GM12878 (cell line): ENCODE results near the gene BOLA2B. TPM values are rescaled to one million over a fixed set of nuclear protein-coding genes. Genes with fewer than 3 reads are reported as not detected.

ENCODE experiments used
- ATAC-seq: fragments of 200-7000 bp; cut with Tn5 transposase; 3 replicates; pipeline ENCODE4 v1.9.1; 2020; ENCODE audit warnings: mild to moderate bottlenecking, moderate library complexity
- BruUV-seq: library from RNA; stranded (reverse); fragments of 400-500 nt; replicated peaks from 2 replicates; lab custom pipeline; 2021; lab: Mats Ljungman, UMichigan
- CTCF ChIA-PET: fragments of 300-600 bp; sonication (Branson Sonifier 250); formaldehyde crosslinking; extraction: SDS; loops from one replicate; lab custom pipeline; 2021; ENCODE audit warnings: inconsistent platforms; lab: Yijun Ruan, JAX
- POLR2A ChIA-PET: fragments of 350-600 bp; formaldehyde crosslinking; extraction: SDS; loops from one replicate; lab custom pipeline; 2021; ENCODE audit warnings: inconsistent platforms; lab: Charles Lee
- RAD21 ChIA-PET: fragments of 300-600 bp; sonication (Branson Sonifier 250); formaldehyde crosslinking; loops from one replicate; lab custom pipeline; 2023; ENCODE audit warnings: antibody characterized with exemption; ENCODE audit not compliant: unreplicated experiment; lab: Charles Lee
- SMC1A ChIA-PET: fragments of 300-600 bp; sonication (Branson Sonifier 250); formaldehyde crosslinking; loops from one replicate; lab custom pipeline; 2023; ENCODE audit not compliant: unreplicated experiment, uncharacterized antibody; lab: Charles Lee
- DNase-seq: peaks from one replicate; pipeline ENCODE4 v3.0.0-alpha.2; 2011; ENCODE audit warnings: low read depth, low spot score
- FAIRE-seq: peaks from 3 replicates; lab custom pipeline; 2011; peaks lifted over from hg19 to GRCh38; lab: Jason Lieb, UNC
- H2AFZ ChIP-seq: 2 replicates; pipeline ENCODE4 v1.6.0; 2011; ENCODE audit warnings: low read depth, low read length, control low read depth; ENCODE audit not compliant: control insufficient read depth
- H3K27ac ChIP-seq: 2 replicates; pipeline ENCODE4 v1.5.1; 2011; ENCODE audit warnings: control low read depth; ENCODE audit not compliant: control insufficient read depth, insufficient read depth
- H3K27me3 ChIP-seq, 2 experiments: replicated peaks in 1 of 2; 2 replicates each; pipeline versions ENCODE4 v1.6.0 to v1.6.1; 2011; ENCODE audit warnings: low read length in 1 of 2; ENCODE audit not compliant: control insufficient read depth in 2 of 2, insufficient read depth in 2 of 2
- H3K36me3 ChIP-seq, 2 experiments: 2 replicates each; pipeline ENCODE4 v1.5.1; 2011; ENCODE audit warnings: low read length in 1 of 2; ENCODE audit not compliant: control insufficient read depth in 2 of 2, insufficient read depth in 2 of 2
- H3K4me1 ChIP-seq: 2 replicates; pipeline ENCODE4 v1.6.1; 2011; ENCODE audit warnings: mild to moderate bottlenecking, low read length, moderate library complexity, mixed read lengths; ENCODE audit not compliant: control insufficient read depth, insufficient read depth
- H3K4me2 ChIP-seq: 2 replicates; pipeline ENCODE4 v1.6.0; 2011; ENCODE audit warnings: control low read depth; ENCODE audit not compliant: control insufficient read depth, insufficient read depth
- H3K4me3 ChIP-seq: fragments of 200-600 bp; sonication (generic); 2 replicates; pipeline ENCODE4 v1.5.1; 2016
- H3K79me2 ChIP-seq: 2 replicates; pipeline ENCODE4 v1.6.0; 2011; ENCODE audit warnings: low read length; ENCODE audit not compliant: control insufficient read depth, insufficient read depth
- H3K9ac ChIP-seq: 2 replicates; pipeline ENCODE4 v1.8.0; 2011; ENCODE audit warnings: low read length, control low read depth, mixed read lengths; ENCODE audit not compliant: control insufficient read depth, insufficient read depth
- H3K9me3 ChIP-seq: replicated peaks from 3 replicates; pipeline ENCODE4 v1.5.1; 2011; ENCODE audit warnings: mild to moderate bottlenecking, low read length; ENCODE audit not compliant: control insufficient read depth, insufficient read depth
- H4K20me1 ChIP-seq: 2 replicates; pipeline ENCODE4 v1.6.0; 2011; ENCODE audit not compliant: control insufficient read depth, insufficient read depth
- BCL11A ChIP-seq: IDR thresholded peaks from 2 replicates; pipeline ENCODE4 v1.6.1; 2011; ENCODE audit warnings: low read depth, low read length
- EED ChIP-seq: sonication (generic); IDR thresholded peaks from 2 replicates; pipeline ENCODE4 v1.6.1; 2016; ENCODE audit warnings: antibody characterized with exemption, low read depth
- ELK1 ChIP-seq: IDR thresholded peaks from 2 replicates; pipeline ENCODE4 v1.6.1; 2012; ENCODE audit warnings: low read depth, low read length, improper control_type of control experiment
- IKZF1 ChIP-seq: fragments of 450-650 bp; conservative IDR thresholded peaks from 2 replicates; pipeline ENCODE4 v1.6.1; 2017; ENCODE audit warnings: antibody characterized with exemption, mild to moderate bottlenecking
- JUND ChIP-seq: IDR thresholded peaks from 2 replicates; pipeline ENCODE4 v1.6.1; 2012; ENCODE audit warnings: low read depth, mild to moderate bottlenecking, low read length, improper control_type of control experiment, moderate library complexity
- MEF2A ChIP-seq: IDR thresholded peaks from 2 replicates; pipeline ENCODE4 v1.6.1; 2011; ENCODE audit warnings: low read depth, mild to moderate bottlenecking, low read length, moderate library complexity; ENCODE audit not compliant: insufficient read depth
- MTA2 ChIP-seq: fragments of 450-650 bp; IDR thresholded peaks from 2 replicates; pipeline ENCODE4 v1.6.1; 2016; ENCODE audit warnings: low read depth, mild to moderate bottlenecking, moderate library complexity
- PML ChIP-seq: IDR thresholded peaks from 2 replicates; pipeline ENCODE4 v1.6.1; 2012; ENCODE audit warnings: low read length, inconsistent platforms
- RUNX3 ChIP-seq: IDR thresholded peaks from 2 replicates; pipeline ENCODE4 v1.6.1; 2012; ENCODE audit warnings: low read length, inconsistent platforms
- SMAD1 ChIP-seq: fragments of 450-650 bp; IDR thresholded peaks from 2 replicates; pipeline ENCODE4 v1.6.1; 2018; ENCODE audit warnings: mild to moderate bottlenecking, low read depth; ENCODE audit not compliant: partially characterized antibody
- SPI1 ChIP-seq: IDR thresholded peaks from 2 replicates; pipeline ENCODE4 v1.6.1; 2011; ENCODE audit warnings: low read depth, mild to moderate bottlenecking, low read length, moderate library complexity, borderline replicate concordance; ENCODE audit not compliant: insufficient read depth
- SREBF2 ChIP-seq: IDR thresholded peaks from 2 replicates; pipeline ENCODE4 v1.6.1; 2012; ENCODE audit warnings: mild to moderate bottlenecking, low read length
- SUPT20H ChIP-seq: IDR thresholded peaks from 2 replicates; pipeline ENCODE4 v1.6.1; 2011; ENCODE audit warnings: low read depth, mild to moderate bottlenecking, low read length, moderate library complexity, borderline replicate concordance; ENCODE audit not compliant: control insufficient read depth
- SUZ12 ChIP-seq: fragments of 200-600 bp; sonication (generic); IDR thresholded peaks from one replicate; pipeline ENCODE4 v1.6.1; 2018; ENCODE audit warnings: antibody characterized with exemption, mild to moderate bottlenecking; ENCODE audit not compliant: unreplicated experiment
- TCF12 ChIP-seq: IDR thresholded peaks from 2 replicates; pipeline ENCODE4 v1.6.1; 2011; ENCODE audit warnings: low read depth, mild to moderate bottlenecking, low read length
- USF2 ChIP-seq: IDR thresholded peaks from 2 replicates; pipeline ENCODE4 v1.6.1; 2011; ENCODE audit warnings: low read depth, low read length, improper control_type of control experiment, borderline replicate concordance
- ZNF217 ChIP-seq: fragments of 450-650 bp; IDR thresholded peaks from 2 replicates; pipeline ENCODE4 v1.6.1; 2017; ENCODE audit warnings: antibody characterized with exemption, mild to moderate bottlenecking
- ZNF274 ChIP-seq: IDR thresholded peaks from one replicate; pipeline ENCODE4 v1.8.0; 2011; ENCODE audit not compliant: insufficient read length, insufficient read depth
- WGBS: methylation state at CpG from one replicate; pipeline ENCODE4 v1.1.6; 2016; ENCODE audit warnings: low lambda C conversion rate; ENCODE audit not compliant: insufficient replicate concordance, insufficient coverage; ENCODE audit errors: missing lambda C conversion rate; 5-methylcytosine and 5-hydroxymethylcytosine counted together
- in situ Hi-C: fragments of 300-500 bp; cut with MboI; formaldehyde crosslinking; loops from 9 replicates; pipeline ENCODE4 v1.14.3; 2018; ENCODE audit warnings: mixed read lengths
- intact Hi-C: fragments of 100-400 bp; cut with micrococcal nuclease; formaldehyde crosslinking; loops from one replicate; pipeline ENCODE4 v1.14.2; 2022; ENCODE audit not compliant: unreplicated experiment
- polyA plus RNA-seq, 11 experiments: library from polyadenylated mRNA; depleted of rRNA in 4 of 11; unstranded in 6 of 11; stranded (reverse) in 5 of 11; fragments of >200 nt; fragmentation: Nextera tagmentation in 4 of 11; fragmentation: Illumina TruSeq in 1 of 11; extraction: Ambion mirVana in 4 of 11; extraction: Trizol in 1 of 11; gene quantifications; 1 replicate in 1 of 11; 2 replicates in 10 of 11; pipeline versions ENCODE4 v1.2.1 to v1.2.3, GENCODE V29; 2011 to 2016; ENCODE audit warnings: inconsistent platforms in 2 of 11, missing spikeins in 2 of 11, low read depth in 1 of 11
- total RNA-seq, 4 experiments: library from RNA; depleted of rRNA in 3 of 4; stranded (reverse); fragments of >200 nt in 3 of 4; fragmentation: Illumina TruSeq in 1 of 4; extraction: Trizol in 1 of 4; gene quantifications; 2 replicates each; pipeline versions ENCODE4 v1.2.1 to v1.2.3, GENCODE V29; 2013 to 2021
- TF ChIP-seq, protein P1 (sequence below): fragments of 150-350 bp; IDR thresholded peaks from 2 replicates; pipeline ENCODE4 v1.6.1; 2014; ENCODE audit warnings: mild to moderate bottlenecking, low read depth, low read length

The BOLA2B gene
- total and polyA plus RNA-seq, 10 of the 15 experiments (the other 5 are each of a cell fraction or from before 2014, with no cell fraction given) = 39.9 to 292 (median 130) TPM

GRCh38 chr16:30155188-30155587, 38.3 kb downstream of the BOLA2B start:
- H3K9me3 ChIP-seq = no peaks in the 10 kb centered on the region; the same call in 2 of the 3 replicates
- CTCF ChIA-PET = interaction anchor here (0.9 kb wide), 1 partner anchor 35 kb away, joined by 5 read pairs; no protein-coding TSS in a partner anchor
- RAD21 ChIA-PET = interaction anchor here (1.2 kb wide), 2 partner anchors 12 to 63 kb away, joined by 3 to 4 read pairs; partner anchors contain the start of gene TBX6
- no peak for DNase-seq
- H3K4me1 ChIP-seq = no peaks in the 10 kb centered on the region; the same call in 1 of the 2 replicates
- POLR2A ChIA-PET = interaction anchor here (0.6 to 0.7 kb wide), 3 partner anchors 153 to 209 kb away, joined by 4 to 8 read pairs (median 5); no protein-coding TSS in a partner anchor
- no peak overlapping the region for H3K4me2 ChIP-seq
- H3K27me3 ChIP-seq = no peaks in the 10 kb centered on the region
- no peak overlapping the region for H3K4me3 ChIP-seq
- no peak for ATAC-seq
- no peaks in the 10 kb centered on the region for H4K20me1 ChIP-seq
- intact Hi-C loops = no loop called here
- SMC1A ChIA-PET = interaction anchor here (1.2 kb wide), 1 partner anchor 9 kb away, joined by 3 read pairs; no protein-coding TSS in a partner anchor
- in situ Hi-C loops = no loop called here
- 93% methylated on average over 5 of the region's 5 CpGs for WGBS
- no peaks in the 10 kb centered on the region for H3K79me2 ChIP-seq
- no peak overlapping the region for H3K27ac ChIP-seq
- no peak for FAIRE-seq
- TF ChIP-seq TCF12 (no peak), ELK1 (no peak), SMAD1 (no peak), IKZF1 (no peak), ZNF274 (no peak), RUNX3 (no peak), USF2 (no peak), SREBF2 (no peak), SUZ12 (no peak), SPI1 (no peak), JUND (no peak), BCL11A (no peak), SUPT20H (no peak), MEF2A (no peak), EED (no peak), ZNF217 (no peak), MTA2 (no peak), PML (no peak)
- TF ChIP-seq, protein P1, sequence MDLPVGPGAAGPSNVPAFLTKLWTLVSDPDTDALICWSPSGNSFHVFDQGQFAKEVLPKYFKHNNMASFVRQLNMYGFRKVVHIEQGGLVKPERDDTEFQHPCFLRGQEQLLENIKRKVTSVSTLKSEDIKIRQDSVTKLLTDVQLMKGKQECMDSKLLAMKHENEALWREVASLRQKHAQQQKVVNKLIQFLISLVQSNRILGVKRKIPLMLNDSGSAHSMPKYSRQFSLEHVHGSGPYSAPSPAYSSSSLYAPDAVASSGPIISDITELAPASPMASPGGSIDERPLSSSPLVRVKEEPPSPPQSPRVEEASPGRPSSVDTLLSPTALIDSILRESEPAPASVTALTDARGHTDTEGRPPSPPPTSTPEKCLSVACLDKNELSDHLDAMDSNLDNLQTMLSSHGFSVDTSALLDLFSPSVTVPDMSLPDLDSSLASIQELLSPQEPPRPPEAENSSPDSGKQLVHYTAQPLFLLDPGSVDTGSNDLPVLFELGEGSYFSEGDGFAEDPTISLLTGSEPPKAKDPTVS = no peak
- BruUV-seq = no TSS peak
- H2AFZ ChIP-seq = no peak overlapping the region
- no peak overlapping the region for H3K9ac ChIP-seq
- no peaks in the 10 kb centered on the region for H3K36me3 ChIP-seq
